Fibroblast of the aortic adventitia (primary cell): ENCODE data around the gene KCNQ1. TPM values are rescaled to one million over a fixed set of nuclear protein-coding genes. Genes with fewer than 3 reads are reported as not detected.

Experiments used
- DNase-seq: peaks from one replicate; pipeline ENCODE4 v3.0.0-alpha.2; 2010; ENCODE audit warnings: low read depth
- H3K4me3 ChIP-seq: 2 replicates; pipeline ENCODE4 v1.5.1; 2011; ENCODE audit warnings: low read depth, mild to moderate bottlenecking, control low read depth, low read length, moderate library complexity
- CTCF ChIP-seq: IDR thresholded peaks from 2 replicates; pipeline ENCODE4 v1.5.1; 2011; ENCODE audit warnings: mild to moderate bottlenecking, low read length, control low read depth, inconsistent platforms; ENCODE audit not compliant: insufficient read depth
- total RNA-seq: library from RNA; depleted of rRNA; stranded (reverse); fragments of >200 nt; gene quantifications from 2 replicates; pipeline ENCODE4 v1.2.3, GENCODE V29; 2012; ENCODE audit warnings: low replicate concordance

KCNQ1 gene
- total RNA-seq, 1 donor = not detected

- H3K4me3 ChIP-seq = no peak overlapping the region
- DNase-seq = no peak
- TF ChIP-seq CTCF = no peak
Measured at GRCh38 chr11:2677127-2677526, 232.3 kb downstream of the KCNQ1 start.

GRCh38 chr11:2678396-2678795 is 233.6 kb downstream of the KCNQ1 start:
- no peak overlapping the region for H3K4me3 ChIP-seq
- no peak for TF ChIP-seq CTCF
- DNase-seq = no peak

GRCh38 chr11:2679011-2679676 is 234.3 kb downstream of the KCNQ1 start:
- DNase-seq = no peak
- no peak overlapping the region for H3K4me3 ChIP-seq
- TF ChIP-seq CTCF = no peak

- DNase-seq = no peak
- no peak overlapping the region for H3K4me3 ChIP-seq
- TF ChIP-seq CTCF = no peak
Measured at GRCh38 chr11:2681408-2682145, 236.8 kb downstream of the KCNQ1 start.

GRCh38 chr11:2683806-2684205 is 239.0 kb downstream of the KCNQ1 start:
- H3K4me3 ChIP-seq = no peak overlapping the region
- no peak for DNase-seq
- no peak for TF ChIP-seq CTCF

GRCh38 chr11:2684581-2684980 is 239.8 kb downstream of the KCNQ1 start:
- H3K4me3 ChIP-seq = no peak overlapping the region

More at GRCh38 chr11:2684581-2684980, 239.8 kb downstream of the KCNQ1 start:
- no peak for TF ChIP-seq CTCF
- no peak for DNase-seq
